Measurements from ENCODE around the gene SEL1L3. TPM values are rescaled to one million over a fixed set of nuclear protein-coding genes. Genes with fewer than 3 reads are reported as not detected.

Gene SEL1L3
- total and polyA plus RNA-seq, 2 of the 13 experiments (the other 11 are each of a cell fraction or from before 2014, with no cell fraction given) = 0.28 to 1.1 TPM

DNA sequence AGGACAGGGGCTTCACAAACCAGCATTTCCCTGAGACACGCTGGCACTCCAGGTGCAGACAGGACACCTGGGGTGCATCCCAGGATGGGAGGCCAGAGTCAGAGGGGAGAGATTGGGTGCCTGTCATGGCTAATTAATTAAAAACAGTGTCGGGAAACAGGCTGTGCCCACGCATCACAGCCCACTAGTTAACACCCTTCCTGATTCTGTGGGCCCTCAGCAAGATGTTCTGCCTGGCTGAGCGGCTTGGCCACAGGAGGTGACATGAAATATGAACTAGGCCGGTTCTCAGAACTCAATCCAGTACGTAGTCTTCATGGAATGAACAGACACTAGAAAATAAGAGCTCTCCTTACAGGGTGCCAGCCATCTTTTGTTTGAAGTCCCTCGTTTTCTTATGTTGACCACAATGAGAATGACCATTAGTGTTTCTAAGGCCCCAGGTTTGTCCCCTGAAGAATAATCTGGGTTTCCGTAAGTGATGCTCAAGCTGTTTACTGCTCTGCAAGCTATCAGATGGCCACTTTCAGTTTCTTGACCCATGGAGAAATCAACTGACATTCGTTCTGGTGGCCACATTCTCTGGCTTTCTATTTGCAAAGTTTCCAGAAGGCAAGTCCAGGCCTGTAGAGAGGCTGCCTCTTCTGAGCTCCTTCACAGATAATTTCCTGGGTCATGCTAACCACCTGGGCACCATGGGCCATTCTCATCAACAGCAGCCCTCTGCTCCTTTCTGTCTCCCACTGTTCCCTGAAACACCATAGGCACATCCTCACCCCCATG lies 134.9 kb downstream of the SEL1L3 start (continued):
- TF ChIP-seq ZNF597 (CRISPR knock-in tag; IDR thresholded peaks at IDR 0.05) = no peak
- TF ChIP-seq, protein P1, sequence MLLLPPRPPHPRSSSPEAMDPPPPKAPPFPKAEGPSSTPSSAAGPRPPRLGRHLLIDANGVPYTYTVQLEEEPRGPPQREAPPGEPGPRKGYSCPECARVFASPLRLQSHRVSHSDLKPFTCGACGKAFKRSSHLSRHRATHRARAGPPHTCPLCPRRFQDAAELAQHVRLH (CRISPR knock-in tag; IDR thresholded peaks at IDR 0.05; ENCODE audit: borderline replicate concordance, low read depth) = no peak
- no peak for TF ChIP-seq ZNF562 (CRISPR knock-in tag; IDR thresholded peaks at IDR 0.05; ENCODE audit: borderline replicate concordance)
- no peak for TF ChIP-seq ZNF816 (CRISPR knock-in tag; IDR thresholded peaks at IDR 0.05; ENCODE audit: borderline replicate concordance)
- no peak for TF ChIP-seq ZSCAN29 (CRISPR knock-in tag; conservative IDR thresholded peaks at IDR 0.05)

GRCh38 chr4:25725870-25726269 lies 136.9 kb downstream of the SEL1L3 start:
- Histone ChIP-seq H2AFZ (ENCODE audit: low read length) (no peak overlapping the region), H3K36me3 (replicated peaks in 1 of 2; ENCODE audit: control insufficient read depth in 1 of 2, insufficient read depth in 2 of 2, low read length in 2 of 2) (no peaks in the 10 kb centered on the region), H3K27ac (ENCODE audit: extremely low read length, insufficient read depth, low read length) (no peak overlapping the region), H3K4me3 (replicated peaks in 1 of 3; ENCODE audit: insufficient read depth in 1 of 3, low read depth in 2 of 3, low read length in 3 of 3) (no peak overlapping the region), H3K27me3 (ENCODE audit: control insufficient read depth in 1 of 2, insufficient read depth in 2 of 2, low read length in 2 of 2) (no peaks in the 10 kb centered on the region), H3K9me3 (ENCODE audit: low read length) (no peaks in the 10 kb centered on the region), H3K4me1 (ENCODE audit: insufficient read depth, low read length) (no peaks in the 10 kb centered on the region), H4K20me1 (ENCODE audit: insufficient read depth, low read length) (no peaks in the 10 kb centered on the region), H3K79me2 (ENCODE audit: insufficient read depth, low read length) (no peaks in the 10 kb centered on the region), H3K9ac (ENCODE audit: insufficient read depth, low read depth, low read length) (no peak overlapping the region), H3K4me2 (ENCODE audit: low read depth, low read length) (no peak overlapping the region)
- no TSS peak for BruUV-seq (replicated peaks)
- intact Hi-C loops (cut with micrococcal nuclease; ENCODE audit: unreplicated experiment) = no loop called here
- WGBS (ENCODE audit: low lambda C conversion rate) = 44% methylated on average over 7 of the region's 7 CpGs
- DNase-seq (ENCODE audit: low spot score) (no peak), ATAC-seq (no peak), FAIRE-seq (no peak)
- in situ Hi-C loops (cut with HindIII; ENCODE audit: extremely low pct_ligation_motif_present, low pct_unique_long_range_greater_than_20kb) = no loop called here
- ChIA-PET CTCF (ENCODE audit: low intra/inter-chr PET ratio, low total read pairs) (no interaction called here), POLR2A (no interaction called here)
- TF ChIP-seq, protein P2, sequence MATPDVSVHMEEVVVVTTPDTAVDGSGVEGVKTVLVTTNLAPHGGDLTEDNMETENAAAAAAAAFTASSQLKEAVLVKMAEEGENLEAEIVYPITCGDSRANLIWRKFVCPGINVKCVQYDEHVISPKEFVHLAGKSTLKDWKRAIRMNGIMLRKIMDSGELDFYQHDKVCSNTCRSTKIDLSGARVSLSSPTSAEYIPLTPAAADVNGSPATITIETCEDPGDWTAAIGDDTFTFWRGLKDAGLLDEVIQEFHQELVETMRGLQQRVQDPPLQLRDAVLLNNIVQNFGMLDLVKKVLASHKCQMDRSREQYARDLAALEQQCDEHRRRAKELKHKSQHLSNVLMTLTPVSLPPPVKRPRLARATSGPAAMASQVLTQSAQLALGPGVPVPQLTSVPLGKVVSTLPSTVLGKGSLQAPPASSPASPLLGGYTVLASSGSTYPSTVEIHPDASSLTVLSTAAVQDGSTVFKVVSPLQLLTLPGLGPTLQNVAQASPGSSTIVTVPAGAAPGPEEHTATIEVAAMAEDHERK (CRISPR knock-in tag; IDR thresholded peaks at IDR 0.05; ENCODE audit: low read depth) = no peak
- no peak for TF ChIP-seq TRIM24 (CRISPR knock-in tag; IDR thresholded peaks at IDR 0.05)
- no peak for TF ChIP-seq PPARG (CRISPR knock-in tag; conservative IDR thresholded peaks at IDR 0.05)
- TF ChIP-seq MIER2 (CRISPR knock-in tag; IDR thresholded peaks at IDR 0.05) = no peak
- no peak for TF ChIP-seq KLF6 (CRISPR knock-in tag; IDR thresholded peaks at IDR 0.05)
- TF ChIP-seq, protein P3, sequence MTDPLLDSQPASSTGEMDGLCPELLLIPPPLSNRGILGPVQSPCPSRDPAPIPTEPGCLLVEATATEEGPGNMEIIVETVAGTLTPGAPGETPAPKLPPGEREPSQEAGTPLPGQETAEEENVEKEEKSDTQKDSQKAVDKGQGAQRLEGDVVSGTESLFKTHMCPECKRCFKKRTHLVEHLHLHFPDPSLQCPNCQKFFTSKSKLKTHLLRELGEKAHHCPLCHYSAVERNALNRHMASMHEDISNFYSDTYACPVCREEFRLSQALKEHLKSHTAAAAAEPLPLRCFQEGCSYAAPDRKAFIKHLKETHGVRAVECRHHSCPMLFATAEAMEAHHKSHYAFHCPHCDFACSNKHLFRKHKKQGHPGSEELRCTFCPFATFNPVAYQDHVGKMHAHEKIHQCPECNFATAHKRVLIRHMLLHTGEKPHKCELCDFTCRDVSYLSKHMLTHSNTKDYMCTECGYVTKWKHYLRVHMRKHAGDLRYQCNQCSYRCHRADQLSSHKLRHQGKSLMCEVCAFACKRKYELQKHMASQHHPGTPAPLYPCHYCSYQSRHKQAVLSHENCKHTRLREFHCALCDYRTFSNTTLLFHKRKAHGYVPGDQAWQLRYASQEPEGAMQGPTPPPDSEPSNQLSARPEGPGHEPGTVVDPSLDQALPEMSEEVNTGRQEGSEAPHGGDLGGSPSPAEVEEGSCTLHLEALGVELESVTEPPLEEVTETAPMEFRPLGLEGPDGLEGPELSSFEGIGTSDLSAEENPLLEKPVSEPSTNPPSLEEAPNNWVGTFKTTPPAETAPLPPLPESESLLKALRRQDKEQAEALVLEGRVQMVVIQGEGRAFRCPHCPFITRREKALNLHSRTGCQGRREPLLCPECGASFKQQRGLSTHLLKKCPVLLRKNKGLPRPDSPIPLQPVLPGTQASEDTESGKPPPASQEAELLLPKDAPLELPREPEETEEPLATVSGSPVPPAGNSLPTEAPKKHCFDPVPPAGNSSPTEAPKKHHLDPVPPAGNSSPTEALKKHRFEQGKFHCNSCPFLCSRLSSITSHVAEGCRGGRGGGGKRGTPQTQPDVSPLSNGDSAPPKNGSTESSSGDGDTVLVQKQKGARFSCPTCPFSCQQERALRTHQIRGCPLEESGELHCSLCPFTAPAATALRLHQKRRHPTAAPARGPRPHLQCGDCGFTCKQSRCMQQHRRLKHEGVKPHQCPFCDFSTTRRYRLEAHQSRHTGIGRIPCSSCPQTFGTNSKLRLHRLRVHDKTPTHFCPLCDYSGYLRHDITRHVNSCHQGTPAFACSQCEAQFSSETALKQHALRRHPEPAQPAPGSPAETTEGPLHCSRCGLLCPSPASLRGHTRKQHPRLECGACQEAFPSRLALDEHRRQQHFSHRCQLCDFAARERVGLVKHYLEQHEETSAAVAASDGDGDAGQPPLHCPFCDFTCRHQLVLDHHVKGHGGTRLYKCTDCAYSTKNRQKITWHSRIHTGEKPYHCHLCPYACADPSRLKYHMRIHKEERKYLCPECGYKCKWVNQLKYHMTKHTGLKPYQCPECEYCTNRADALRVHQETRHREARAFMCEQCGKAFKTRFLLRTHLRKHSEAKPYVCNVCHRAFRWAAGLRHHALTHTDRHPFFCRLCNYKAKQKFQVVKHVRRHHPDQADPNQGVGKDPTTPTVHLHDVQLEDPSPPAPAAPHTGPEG (CRISPR knock-in tag; IDR thresholded peaks at IDR 0.05) = no peak
- TF ChIP-seq, protein P4, sequence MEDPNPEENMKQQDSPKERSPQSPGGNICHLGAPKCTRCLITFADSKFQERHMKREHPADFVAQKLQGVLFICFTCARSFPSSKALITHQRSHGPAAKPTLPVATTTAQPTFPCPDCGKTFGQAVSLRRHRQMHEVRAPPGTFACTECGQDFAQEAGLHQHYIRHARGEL (CRISPR knock-in tag; IDR thresholded peaks at IDR 0.05) = no peak
- no peak for TF ChIP-seq MYNN (CRISPR knock-in tag; IDR thresholded peaks at IDR 0.05; ENCODE audit: low read depth)

Measured in HepG2 (cell line).